Spleen (tissue), 7 donors: ENCODE results near the gene MTMR1.

Experiments
- POLR2A ChIP-seq, 3 donors: fragments of 450-650 bp; IDR thresholded peaks; one replicate each; pipeline ENCODE4 v1.5.1; 2017; ENCODE audit warnings: antibody characterized with exemption in 3 of 3, mild to moderate bottlenecking in 1 of 3
- POLR2AphosphoS5 ChIP-seq, 3 donors: sonication (generic); formaldehyde crosslinking; IDR thresholded peaks; one replicate each; pipeline ENCODE4 v1.5.1; 2017; ENCODE audit warnings: antibody characterized with exemption in 3 of 3
- TF ChIP-seq, protein P1 (sequence below), 11 experiments: fragments of 200-600 bp in 7 of 11; fragments of 450-650 bp in 4 of 11; sonication (generic) in 4 of 11; IDR thresholded peaks in 8 of 11; conservative IDR thresholded peaks in 3 of 11; 1 replicate in 7 of 11; 2 replicates in 4 of 11; pipeline versions ENCODE4 v1.4.0 to v1.8.0; 2016 to 2021; ENCODE audit warnings: antibody characterized with exemption in 11 of 11, inconsistent platforms in 4 of 11, mild to moderate bottlenecking in 1 of 11
- donor health status: DM: no; HTN: no; CAD: no; lungs with moderate emphysema.
- donor health status: DM: no; HTN: no; CAD: no.
- donor health status: DM: no; HTN: no; CAD: no.

DNA sequence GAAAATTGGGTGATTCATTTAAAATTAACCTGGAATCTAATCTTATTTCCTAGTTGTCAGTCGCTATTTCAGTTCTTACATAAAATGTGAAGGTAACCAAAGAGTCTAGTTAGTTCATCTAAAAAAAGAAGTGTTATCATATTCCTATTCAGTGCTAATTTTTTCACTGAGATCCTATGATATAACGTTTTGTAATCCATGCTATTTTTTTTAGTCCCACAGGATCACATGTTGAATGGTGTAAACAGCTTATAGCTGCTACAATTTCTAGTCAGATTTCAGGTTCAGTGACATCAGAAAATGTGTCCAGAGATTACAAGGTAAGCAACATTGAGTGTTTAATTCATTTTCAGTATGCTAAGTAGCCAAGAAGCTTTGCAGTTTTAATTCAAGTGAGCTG, 5.8 kb downstream of the MTMR1 start:
- TF ChIP-seq POLR2A (IDR thresholded peaks at IDR 0.05) (no peak), POLR2AphosphoS5 (IDR thresholded peaks at IDR 0.05) (no peak)
- TF ChIP-seq, protein P1, sequence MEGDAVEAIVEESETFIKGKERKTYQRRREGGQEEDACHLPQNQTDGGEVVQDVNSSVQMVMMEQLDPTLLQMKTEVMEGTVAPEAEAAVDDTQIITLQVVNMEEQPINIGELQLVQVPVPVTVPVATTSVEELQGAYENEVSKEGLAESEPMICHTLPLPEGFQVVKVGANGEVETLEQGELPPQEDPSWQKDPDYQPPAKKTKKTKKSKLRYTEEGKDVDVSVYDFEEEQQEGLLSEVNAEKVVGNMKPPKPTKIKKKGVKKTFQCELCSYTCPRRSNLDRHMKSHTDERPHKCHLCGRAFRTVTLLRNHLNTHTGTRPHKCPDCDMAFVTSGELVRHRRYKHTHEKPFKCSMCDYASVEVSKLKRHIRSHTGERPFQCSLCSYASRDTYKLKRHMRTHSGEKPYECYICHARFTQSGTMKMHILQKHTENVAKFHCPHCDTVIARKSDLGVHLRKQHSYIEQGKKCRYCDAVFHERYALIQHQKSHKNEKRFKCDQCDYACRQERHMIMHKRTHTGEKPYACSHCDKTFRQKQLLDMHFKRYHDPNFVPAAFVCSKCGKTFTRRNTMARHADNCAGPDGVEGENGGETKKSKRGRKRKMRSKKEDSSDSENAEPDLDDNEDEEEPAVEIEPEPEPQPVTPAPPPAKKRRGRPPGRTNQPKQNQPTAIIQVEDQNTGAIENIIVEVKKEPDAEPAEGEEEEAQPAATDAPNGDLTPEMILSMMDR (IDR thresholded peaks at IDR 0.05 in 8 of 11, conservative IDR thresholded peaks at IDR 0.05 in 3 of 11), result no peak
